ENCODE results near the gene CCL28.

DNA sequence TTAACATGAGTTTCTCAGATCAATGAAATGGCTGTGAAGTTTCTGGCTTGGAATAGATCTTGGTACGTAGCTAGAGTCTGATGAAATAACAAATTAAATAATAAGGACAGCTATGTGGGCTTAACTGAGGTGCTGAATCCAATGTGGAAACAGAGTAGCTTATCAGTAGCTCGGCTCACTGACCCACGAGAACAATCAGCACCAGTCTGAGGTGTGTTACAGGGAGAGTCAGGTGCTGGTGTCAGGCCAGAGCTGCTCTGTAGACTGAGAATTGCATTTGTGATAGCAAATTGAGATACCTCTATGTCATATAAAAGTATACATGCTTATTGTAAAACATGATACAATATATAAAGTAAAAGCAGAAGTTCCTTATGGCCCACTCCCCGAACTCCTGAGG is 21.2 kb upstream of the CCL28 start:
- TF ChIP-seq, protein P1, sequence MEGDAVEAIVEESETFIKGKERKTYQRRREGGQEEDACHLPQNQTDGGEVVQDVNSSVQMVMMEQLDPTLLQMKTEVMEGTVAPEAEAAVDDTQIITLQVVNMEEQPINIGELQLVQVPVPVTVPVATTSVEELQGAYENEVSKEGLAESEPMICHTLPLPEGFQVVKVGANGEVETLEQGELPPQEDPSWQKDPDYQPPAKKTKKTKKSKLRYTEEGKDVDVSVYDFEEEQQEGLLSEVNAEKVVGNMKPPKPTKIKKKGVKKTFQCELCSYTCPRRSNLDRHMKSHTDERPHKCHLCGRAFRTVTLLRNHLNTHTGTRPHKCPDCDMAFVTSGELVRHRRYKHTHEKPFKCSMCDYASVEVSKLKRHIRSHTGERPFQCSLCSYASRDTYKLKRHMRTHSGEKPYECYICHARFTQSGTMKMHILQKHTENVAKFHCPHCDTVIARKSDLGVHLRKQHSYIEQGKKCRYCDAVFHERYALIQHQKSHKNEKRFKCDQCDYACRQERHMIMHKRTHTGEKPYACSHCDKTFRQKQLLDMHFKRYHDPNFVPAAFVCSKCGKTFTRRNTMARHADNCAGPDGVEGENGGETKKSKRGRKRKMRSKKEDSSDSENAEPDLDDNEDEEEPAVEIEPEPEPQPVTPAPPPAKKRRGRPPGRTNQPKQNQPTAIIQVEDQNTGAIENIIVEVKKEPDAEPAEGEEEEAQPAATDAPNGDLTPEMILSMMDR (IDR thresholded peaks at IDR 0.05): no peak
- TF ChIP-seq POLR2A (IDR thresholded peaks at IDR 0.05): no peak

Measured in transverse colon (tissue), 3 donors.